A673 (cell line): ENCODE results near the gene NHEJ1. TPM values are rescaled to one million over a fixed set of nuclear protein-coding genes. Genes with fewer than 3 reads are reported as not detected.

Source experiments
- BruUV-seq: library from RNA; stranded (reverse); fragments of 400-500 nt; replicated peaks from 2 replicates; lab custom pipeline; 2021; lab: Mats Ljungman, UMichigan
- CTCF ChIA-PET: fragments of 300-600 bp; sonication (Branson Sonifier 250); formaldehyde crosslinking; loops from one replicate; lab custom pipeline; 2022; ENCODE audit warnings: antibody characterized with exemption; lab: Charles Lee
- POLR2A ChIA-PET: fragments of 300-600 bp; sonication (Branson Sonifier 250); formaldehyde crosslinking; loops from one replicate; lab custom pipeline; 2022; ENCODE audit warnings: antibody characterized with exemption; ENCODE audit not compliant: low non-redundant PET; lab: Charles Lee
- DNase-seq: peaks from one replicate; pipeline ENCODE4 v3.0.0-alpha.2; 2015; ENCODE audit warnings: low spot score
- H3K27ac ChIP-seq: fragments of 200-600 bp; sonication (generic); 2 replicates; pipeline ENCODE4 v1.5.1; 2016; ENCODE audit warnings: mixed run types, low read depth, mild to moderate bottlenecking, mixed read lengths, antibody characterized with exemption, low read length; ENCODE audit not compliant: poor library complexity, severe bottlenecking
- H3K27me3 ChIP-seq: fragments of 200-600 bp; sonication (generic); replicated peaks from 2 replicates; pipeline ENCODE4 v1.6.1; 2017; ENCODE audit warnings: mixed run types, low read depth, mild to moderate bottlenecking, mixed read lengths, antibody characterized with exemption, low read length; ENCODE audit not compliant: insufficient read depth, poor library complexity
- H3K36me3 ChIP-seq: fragments of 200-600 bp; sonication (generic); 2 replicates; pipeline ENCODE4 v1.6.1; 2016; ENCODE audit warnings: mixed run types, mild to moderate bottlenecking, mixed read lengths, antibody characterized with exemption, low read length; ENCODE audit not compliant: insufficient read depth, poor library complexity, severe bottlenecking
- H3K4me1 ChIP-seq: fragments of 200-600 bp; sonication (generic); 2 replicates; pipeline ENCODE4 v1.6.1; 2017; ENCODE audit warnings: mixed run types, mild to moderate bottlenecking, mixed read lengths, antibody characterized with exemption, low read length; ENCODE audit not compliant: insufficient read depth, poor library complexity, severe bottlenecking
- H3K4me3 ChIP-seq: fragments of 200-600 bp; sonication (generic); 2 replicates; pipeline ENCODE4 v1.5.1; 2016; ENCODE audit warnings: low read depth, mixed run types, mild to moderate bottlenecking, mixed read lengths, low read length; ENCODE audit not compliant: poor library complexity, severe bottlenecking
- H3K9me3 ChIP-seq: fragments of 200-600 bp; sonication (generic); 2 replicates; pipeline ENCODE4 v1.6.1; 2016; ENCODE audit warnings: mixed run types, low read depth, mild to moderate bottlenecking, mixed read lengths, antibody characterized with exemption, low read length; ENCODE audit not compliant: poor library complexity, severe bottlenecking
- EZH2 ChIP-seq: fragments of 200-600 bp; sonication (generic); IDR thresholded peaks from 2 replicates; pipeline ENCODE4 v1.6.1; 2017; ENCODE audit warnings: borderline replicate concordance, low read depth, mild to moderate bottlenecking, mixed read lengths, antibody characterized with exemption, low read length; ENCODE audit not compliant: poor library complexity, severe bottlenecking
- intact Hi-C: fragments of 100-400 bp; cut with micrococcal nuclease; formaldehyde crosslinking; loops from one replicate; pipeline ENCODE4 v1.10.0; 2022; ENCODE audit not compliant: unreplicated experiment
- total RNA-seq: library from RNA; stranded (reverse); gene quantifications from 2 replicates; pipeline ENCODE4 v1.2.3, GENCODE V29; 2021
- TF ChIP-seq, protein P1 (sequence below): fragments of 300-800, 200-600 bp; sonication (generic); conservative IDR thresholded peaks from 2 replicates; pipeline ENCODE4 v1.5.1; 2017; ENCODE audit warnings: low read depth, mild to moderate bottlenecking, antibody characterized with exemption, low read length, moderate library complexity, mixed read lengths

The NHEJ1 gene
- total RNA-seq, 1 experiment from 2014 or later, result 18.0 TPM

DNA sequence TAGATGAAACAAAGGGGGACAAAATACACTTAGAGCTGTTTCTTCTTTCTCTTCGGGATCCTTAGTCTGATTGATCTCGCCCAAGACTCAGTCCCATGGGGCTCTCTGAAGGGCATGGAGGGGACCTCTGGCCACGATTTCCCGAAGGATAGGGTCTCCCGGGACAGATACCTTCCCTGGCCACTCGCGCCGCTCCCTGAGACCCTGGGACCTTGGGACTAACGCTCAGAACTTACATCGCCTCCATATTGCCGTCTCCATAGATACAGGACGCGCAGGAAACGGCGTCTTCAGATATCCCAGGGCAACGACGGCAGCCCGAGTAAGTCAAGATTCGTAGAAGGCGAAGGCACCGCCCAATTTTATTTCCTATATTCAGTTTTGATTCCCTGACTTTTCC lies 119.4 kb downstream of the NHEJ1 start, which contains the start of gene CFAP65:
Gene CFAP65 (minus strand): TSS at position 265 of the 400 bp plus-strand sequence. CDS start 2,468 bp downstream, outside the sequence.
- CTCF ChIA-PET, result interaction anchor here (0.5 kb wide), 1 partner anchor 30 kb away, joined by 7 read pairs; no protein-coding TSS in a partner anchor
- DNase-seq, result peak; percentile 67
- no peaks in the 10 kb centered on the region for H3K4me1 ChIP-seq
- TF ChIP-seq EZH2, result no peak
- TF ChIP-seq, protein P1, sequence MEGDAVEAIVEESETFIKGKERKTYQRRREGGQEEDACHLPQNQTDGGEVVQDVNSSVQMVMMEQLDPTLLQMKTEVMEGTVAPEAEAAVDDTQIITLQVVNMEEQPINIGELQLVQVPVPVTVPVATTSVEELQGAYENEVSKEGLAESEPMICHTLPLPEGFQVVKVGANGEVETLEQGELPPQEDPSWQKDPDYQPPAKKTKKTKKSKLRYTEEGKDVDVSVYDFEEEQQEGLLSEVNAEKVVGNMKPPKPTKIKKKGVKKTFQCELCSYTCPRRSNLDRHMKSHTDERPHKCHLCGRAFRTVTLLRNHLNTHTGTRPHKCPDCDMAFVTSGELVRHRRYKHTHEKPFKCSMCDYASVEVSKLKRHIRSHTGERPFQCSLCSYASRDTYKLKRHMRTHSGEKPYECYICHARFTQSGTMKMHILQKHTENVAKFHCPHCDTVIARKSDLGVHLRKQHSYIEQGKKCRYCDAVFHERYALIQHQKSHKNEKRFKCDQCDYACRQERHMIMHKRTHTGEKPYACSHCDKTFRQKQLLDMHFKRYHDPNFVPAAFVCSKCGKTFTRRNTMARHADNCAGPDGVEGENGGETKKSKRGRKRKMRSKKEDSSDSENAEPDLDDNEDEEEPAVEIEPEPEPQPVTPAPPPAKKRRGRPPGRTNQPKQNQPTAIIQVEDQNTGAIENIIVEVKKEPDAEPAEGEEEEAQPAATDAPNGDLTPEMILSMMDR, result no peak
- no peaks in the 10 kb centered on the region for H3K36me3 ChIP-seq
- no peaks in the 10 kb centered on the region for H3K9me3 ChIP-seq
- intact Hi-C loops, result no loop called here
- peaks cover 33% of the 10 kb centered on the region for H3K27me3 ChIP-seq
- POLR2A ChIA-PET, result no interaction called here
- H3K4me3 ChIP-seq, result peak within 1 kb of the TSS; percentile 50
- BruUV-seq, result no TSS peak
- no peak within 1 kb of the TSS for H3K27ac ChIP-seq

DNA sequence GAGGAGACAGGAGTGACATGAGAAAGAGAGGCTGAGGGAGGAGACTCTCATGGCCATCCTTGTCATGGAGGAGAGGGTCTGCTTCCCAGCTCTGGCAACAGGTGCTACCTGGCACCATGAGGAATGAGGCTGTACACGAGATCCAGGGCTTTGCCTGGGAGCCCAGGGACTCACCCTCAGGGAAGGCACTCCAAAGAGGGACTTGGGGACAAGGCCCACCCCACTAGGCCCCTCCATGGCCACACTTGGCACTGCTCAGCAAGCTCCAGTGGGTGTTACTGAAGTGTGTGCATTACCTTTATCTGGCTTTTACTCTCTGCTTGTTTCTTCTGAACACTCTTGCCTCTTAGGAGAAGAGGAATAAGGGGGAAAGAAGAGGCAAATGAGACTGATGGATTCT lies 122.0 kb downstream of the NHEJ1 start:
- TF ChIP-seq EZH2, result no peak
- TF ChIP-seq, protein P1, result no peak
- ChIA-PET POLR2A (no interaction called here), CTCF (no interaction called here)
- no peaks in the 10 kb centered on the region for H3K4me1 ChIP-seq
- H3K36me3 ChIP-seq, result no peaks in the 10 kb centered on the region
- no peaks in the 10 kb centered on the region for H3K9me3 ChIP-seq
- BruUV-seq, result no TSS peak
- H3K4me3 ChIP-seq, result no peak overlapping the region
- peaks cover 37% of the 10 kb centered on the region for H3K27me3 ChIP-seq
- H3K27ac ChIP-seq, result no peak overlapping the region
- intact Hi-C loops, result no loop called here
- no peak for DNase-seq

DNA sequence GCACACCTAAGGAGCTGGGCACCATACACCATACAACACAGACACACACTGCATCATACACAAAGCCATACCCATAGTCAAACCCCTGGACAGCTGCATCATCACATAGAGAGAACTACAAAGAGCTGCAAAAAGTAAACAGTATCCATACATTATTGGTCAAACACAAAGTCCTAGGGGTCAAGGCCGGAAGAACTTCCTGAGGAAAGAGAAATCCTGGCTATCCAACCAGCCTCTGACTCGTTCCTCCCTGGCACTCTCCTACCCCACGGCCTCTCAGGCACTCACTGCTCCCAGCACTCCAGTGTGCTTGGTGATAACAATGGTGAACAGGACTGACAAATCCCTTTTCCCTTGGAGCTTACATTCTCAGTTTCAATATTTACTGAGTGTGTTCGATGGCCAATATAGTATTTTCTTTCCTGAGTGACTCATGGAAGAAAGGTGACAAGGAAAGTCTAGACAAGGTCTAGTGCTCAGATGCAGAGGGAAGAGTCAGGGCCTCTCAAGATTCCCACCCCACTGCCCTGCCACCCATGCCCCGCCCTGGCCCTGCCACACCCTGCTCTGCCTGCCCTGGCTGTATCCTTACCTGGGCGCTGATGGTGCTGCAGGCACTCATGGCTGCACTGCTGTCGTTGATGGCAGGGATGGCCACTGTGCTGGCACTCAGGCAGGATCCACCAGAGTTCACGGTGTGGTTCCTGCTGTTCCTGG lies 122.7 kb downstream of the NHEJ1 start:
- peaks cover 37% of the 10 kb centered on the region for H3K27me3 ChIP-seq
- H3K36me3 ChIP-seq, result no peaks in the 10 kb centered on the region
- DNase-seq, result no peak
- ChIA-PET CTCF (no interaction called here), POLR2A (interaction anchor here (0.6 kb wide), 1 partner anchor 16 kb away, joined by 3 read pairs; no protein-coding TSS in a partner anchor)
- H3K4me1 ChIP-seq, result no peaks in the 10 kb centered on the region
- H3K9me3 ChIP-seq, result no peaks in the 10 kb centered on the region
- H3K4me3 ChIP-seq, result no peak overlapping the region
- intact Hi-C loops, result no loop called here
- TF ChIP-seq, protein P1, result no peak
- TF ChIP-seq EZH2, result no peak
- BruUV-seq, result no TSS peak
- no peak overlapping the region for H3K27ac ChIP-seq
